Amygdala (tissue), 56 donors: Measurements from ENCODE around the gene IFTAP.
"Not testable (repeated sequence)": the region's sequence is repeated elsewhere in the genome, so short reads cannot be mapped to it uniquely, and the experiment has no call there.

ENCODE experiments used
- DNase-seq, 56 donors: peaks; one replicate each; lab custom pipeline; 2025; lab: John Stamatoyannopoulos, UW

IFTAP gene

DNA sequence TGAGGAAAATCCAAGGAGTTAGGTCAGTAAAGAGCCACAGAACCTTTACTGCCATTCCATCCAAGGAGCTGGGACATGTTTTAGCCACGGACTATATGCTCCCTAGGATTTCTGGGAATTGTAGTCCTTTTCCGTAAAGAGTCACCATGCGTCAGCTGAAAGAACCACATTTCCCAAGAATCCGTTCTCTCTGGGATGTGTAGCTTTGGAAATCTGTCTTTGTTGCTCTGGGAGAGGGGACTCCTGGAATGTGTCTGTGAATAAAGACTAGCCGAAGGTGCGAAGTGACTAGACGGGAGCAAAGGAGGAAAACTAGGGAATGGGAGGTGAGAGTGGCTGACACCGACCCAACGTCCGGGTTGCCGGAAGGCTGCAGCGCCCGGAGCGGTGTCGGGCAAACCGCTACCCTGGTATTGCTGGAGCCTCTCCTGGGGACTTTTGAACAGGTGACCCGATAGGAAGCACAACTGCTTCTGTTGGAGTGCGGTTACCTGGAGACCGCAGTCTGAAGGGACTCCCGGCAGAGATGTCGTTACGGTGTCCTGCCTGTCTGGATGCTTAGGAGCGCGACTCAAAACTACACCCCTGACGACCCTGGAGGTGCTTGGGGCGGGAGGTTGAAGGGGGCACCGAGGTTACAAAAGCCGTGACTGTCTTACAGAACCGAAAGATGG, at the start of gene IFTAP:
IFTAP (plus strand) TSS at position 187 of the 674 bp plus-strand sequence. CDS start 15,602 bp downstream, outside the sequence.
- peak in 55 of 56 donors; percentile 13 to 95 (median 57) for DNase-seq

GRCh38 chr11:36550385-36551115, 43.8 kb upstream of the IFTAP start:
- DNase-seq: no peak

DNA sequence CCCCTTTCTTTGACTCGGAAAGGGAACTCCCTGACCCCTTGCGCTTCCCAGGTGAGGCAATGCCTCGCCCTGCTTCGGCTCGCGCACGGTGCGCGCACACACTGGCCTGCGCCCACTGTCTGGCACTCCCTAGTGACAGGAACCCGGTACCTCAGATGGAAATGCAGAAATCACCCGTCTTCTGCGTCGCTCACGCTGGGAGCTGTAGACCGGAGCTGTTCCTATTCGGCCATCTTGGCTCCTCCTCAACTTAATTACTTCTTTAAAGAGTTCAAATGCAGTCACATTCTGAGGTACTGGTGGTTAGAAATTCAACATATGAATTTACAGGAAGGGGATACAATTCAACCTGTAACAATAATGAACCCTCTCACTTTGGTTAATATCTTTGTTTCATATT, 36.9 kb upstream of the IFTAP start:
- DNase-seq: not testable (repeated sequence)

DNA sequence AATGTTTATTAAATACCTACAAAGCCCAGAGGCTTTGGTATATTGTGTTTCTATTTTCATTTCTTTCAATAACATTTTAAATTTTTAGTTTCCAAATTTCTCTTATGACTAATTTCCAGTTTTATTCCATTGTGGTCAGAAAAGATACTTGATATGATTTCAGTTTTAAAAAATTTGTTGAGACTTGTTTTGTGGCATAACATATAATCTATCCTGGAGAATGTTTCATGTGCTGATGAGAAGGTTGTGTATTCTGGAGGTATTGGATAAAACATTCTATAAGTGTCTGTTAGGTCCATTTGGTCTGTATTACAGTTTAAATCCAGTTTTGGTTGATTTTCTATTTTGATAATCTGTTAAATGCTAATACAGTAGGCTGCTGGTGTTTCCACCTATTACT, 36.3 kb upstream of the IFTAP start:
- no peak for DNase-seq

GRCh38 chr11:36558571-36559413, 35.5 kb upstream of the IFTAP start:
- DNase-seq: no peak

DNA sequence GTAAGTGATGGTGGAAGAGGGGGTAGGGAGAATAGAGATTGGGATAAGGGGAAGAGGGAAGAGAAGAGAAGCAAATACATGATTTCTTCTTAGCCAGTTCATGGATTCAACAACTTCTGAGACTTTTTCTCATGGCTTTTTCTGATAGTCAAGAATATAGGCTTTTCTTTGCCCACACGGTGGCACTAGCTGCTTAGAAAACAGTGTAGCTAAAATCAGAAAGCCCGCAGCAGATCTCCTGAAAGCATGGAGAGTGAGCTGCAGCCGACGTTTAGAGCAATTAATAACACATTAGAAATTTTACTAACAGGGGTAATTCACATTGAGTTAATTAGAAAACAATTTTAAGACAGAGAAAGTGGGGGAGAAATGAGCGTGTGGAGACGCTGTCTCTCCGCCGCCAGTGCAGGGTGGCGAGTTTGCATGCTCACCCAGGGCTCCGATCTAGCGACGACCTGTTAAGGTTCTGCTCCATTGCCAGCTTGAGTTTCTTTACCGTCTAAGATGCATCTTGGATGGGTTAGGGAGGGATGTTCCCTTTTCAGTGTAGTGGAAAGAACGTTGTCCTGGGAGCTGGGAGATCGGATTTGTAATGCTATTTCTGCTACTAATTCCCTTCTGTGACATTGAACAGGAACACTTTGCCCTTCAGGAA, 29.8 kb upstream of the IFTAP start:
- peak in 39 of 56 donors; percentile 3 to 81 (median 23) for DNase-seq

DNA sequence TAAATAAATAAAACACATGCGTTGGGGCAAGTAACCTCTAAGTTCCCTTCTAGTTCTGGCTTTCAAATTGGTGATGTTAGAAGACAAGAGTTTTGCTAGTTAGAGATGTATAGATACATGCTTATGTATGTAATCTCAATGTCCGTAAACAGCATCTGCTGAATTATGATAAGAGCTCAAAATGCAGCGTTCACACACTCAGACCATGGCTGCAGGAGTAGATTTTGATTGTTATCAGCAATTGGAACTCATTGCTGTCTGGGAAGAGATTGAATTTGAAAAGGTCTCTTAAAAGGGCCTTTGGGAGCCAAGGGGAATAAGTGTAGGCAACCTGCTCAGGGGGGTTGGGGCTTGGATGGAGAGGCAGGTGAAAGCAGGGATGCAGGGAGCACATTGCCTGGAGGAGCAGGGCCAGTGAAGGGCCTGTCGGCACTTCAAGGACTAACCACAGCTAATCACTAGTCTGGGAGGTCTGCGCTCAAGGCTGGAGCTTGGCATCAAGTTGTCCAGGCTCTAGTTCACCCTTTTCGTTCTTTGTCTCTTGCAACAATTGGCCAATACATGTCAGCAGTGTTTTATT, 29.2 kb upstream of the IFTAP start:
- no peak for DNase-seq

GRCh38 chr11:36566407-36567053, 27.8 kb upstream of the IFTAP start:
- no peak for DNase-seq

GRCh38 chr11:36567694-36568093, 26.6 kb upstream of the IFTAP start, which contains the start of gene RAG1:
Gene RAG1, plus strand, starts transcription at chr11:36568007. Its CDS starts 5,298 bp downstream, at chr11:36573305.
- no peak for DNase-seq

DNA sequence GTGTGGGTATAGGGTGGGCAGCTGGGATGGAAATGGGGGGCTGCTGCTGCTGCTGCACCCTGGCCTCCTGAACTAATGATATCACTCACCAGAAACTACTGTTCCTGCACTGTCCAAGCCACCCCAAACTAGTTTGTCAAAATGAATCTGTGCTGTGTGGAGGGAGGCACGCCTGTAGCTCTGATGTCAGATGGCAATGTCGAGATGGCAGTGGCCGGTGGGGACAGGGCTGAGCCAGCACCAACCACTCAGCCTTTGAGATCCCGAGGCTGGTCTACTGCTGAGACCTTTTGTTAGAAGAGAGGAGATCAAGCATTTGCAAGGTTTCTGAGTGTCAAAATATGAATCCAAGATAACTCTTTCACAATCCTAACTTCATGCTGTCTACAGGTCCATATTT, 25.2 kb upstream of the IFTAP start:
- no peak for DNase-seq

- no peak for DNase-seq
These were observed 19.8 kb upstream of the IFTAP start for GRCh38 chr11:36574486-36574885.

DNA sequence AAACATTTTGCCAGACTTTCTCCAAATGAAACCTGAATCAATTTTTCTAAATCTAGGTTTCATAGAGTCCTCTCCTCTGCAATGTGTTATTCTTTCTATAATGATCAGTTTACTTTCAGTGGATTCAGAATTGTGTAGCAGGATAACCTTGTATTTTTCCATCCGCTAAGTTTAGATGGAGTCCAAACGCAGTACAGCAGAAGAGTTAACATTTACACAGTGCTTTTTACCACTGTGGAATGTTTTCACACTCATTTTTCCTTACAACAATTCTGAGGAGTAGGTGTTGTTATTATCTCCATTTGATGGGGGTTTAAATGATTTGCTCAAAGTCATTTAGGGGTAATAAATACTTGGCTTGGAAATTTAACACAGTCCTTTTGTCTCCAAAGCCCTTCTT, 16.9 kb upstream of the IFTAP start:
- no peak for DNase-seq

DNA sequence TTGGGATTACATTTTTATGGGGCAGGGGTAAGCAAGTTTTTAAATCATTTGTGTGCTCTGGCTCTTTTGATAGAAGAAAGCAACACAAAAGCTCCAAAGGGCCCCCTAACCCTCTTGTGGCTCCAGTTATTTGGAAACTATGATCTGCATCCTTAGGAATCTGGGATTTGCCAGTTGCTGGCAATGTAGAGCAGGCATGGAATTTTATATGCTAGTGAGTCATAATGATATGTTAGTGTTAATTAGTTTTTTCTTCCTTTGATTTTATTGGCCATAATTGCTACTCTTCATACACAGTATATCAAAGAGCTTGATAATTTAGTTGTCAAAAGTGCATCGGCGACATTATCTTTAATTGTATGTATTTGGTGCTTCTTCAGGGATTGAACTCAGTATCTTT, 16.4 kb upstream of the IFTAP start:
- no peak for DNase-seq

- no peak for DNase-seq
These were observed 15.8 kb upstream of the IFTAP start for GRCh38 chr11:36578458-36578857.

DNA sequence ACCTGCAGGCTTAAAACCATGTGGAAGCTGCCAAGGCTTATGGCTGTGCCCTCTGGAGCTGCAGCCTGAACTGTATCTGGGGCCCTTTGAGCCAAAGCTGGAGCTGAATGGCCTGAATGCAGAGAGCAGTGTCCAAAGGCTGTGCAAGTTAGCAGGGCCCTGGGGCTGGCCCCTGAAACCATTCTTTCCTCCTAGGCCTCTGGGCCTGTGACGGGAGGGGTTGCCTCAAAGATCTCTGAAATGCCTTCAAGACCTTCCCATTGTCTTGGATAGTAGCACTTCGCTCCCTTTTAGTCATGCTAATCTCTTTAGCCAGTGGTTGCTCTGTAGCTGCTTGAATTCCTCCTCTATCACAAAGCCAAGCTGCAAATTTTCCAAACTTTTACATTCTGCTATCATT, 12.8 kb upstream of the IFTAP start:
- DNase-seq: no peak

DNA sequence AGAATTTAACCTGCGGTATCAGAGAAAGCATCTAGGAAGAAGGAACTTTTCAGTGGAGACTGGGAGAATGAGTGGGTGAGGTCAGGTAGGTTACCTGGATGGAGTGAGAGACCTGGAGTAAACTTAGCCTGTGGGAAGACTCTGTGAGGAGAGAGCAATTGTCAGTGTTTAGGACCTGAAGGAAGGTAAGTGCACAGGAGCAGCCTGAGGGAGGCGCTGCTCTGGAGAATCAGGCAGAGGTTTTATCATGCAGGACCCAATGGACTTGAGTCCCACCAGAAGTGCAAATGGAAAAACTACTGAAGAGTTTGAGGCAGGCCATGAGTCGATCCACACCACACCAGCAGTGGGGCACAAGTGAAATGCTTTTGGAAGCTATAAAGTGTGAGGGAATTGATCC, 10.6 kb upstream of the IFTAP start:
- no peak for DNase-seq

GRCh38 chr11:36586543-36586942, 7.8 kb upstream of the IFTAP start:
- DNase-seq: no peak

DNA sequence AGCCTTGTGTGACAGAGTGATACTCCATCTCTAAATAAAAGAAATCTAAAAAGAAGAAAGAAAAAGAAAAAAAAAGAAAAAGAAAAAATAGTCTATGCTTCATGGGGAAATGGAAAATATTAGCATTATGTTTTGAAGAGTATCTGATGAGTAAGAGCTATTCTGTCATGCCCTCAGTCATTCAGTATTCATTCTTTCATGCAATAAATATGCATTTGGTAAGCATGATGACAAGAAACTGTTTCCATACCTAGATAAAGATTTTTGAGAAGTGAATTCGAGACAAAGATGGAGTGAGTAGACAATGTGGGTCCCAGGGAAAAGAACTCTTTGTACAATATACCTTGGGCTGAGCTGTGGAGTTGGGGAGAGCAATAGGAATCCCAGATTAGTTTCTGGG, 6.2 kb upstream of the IFTAP start:
- no peak for DNase-seq

GRCh38 chr11:36590513-36590912, 3.8 kb upstream of the IFTAP start:
- no peak for DNase-seq

DNA sequence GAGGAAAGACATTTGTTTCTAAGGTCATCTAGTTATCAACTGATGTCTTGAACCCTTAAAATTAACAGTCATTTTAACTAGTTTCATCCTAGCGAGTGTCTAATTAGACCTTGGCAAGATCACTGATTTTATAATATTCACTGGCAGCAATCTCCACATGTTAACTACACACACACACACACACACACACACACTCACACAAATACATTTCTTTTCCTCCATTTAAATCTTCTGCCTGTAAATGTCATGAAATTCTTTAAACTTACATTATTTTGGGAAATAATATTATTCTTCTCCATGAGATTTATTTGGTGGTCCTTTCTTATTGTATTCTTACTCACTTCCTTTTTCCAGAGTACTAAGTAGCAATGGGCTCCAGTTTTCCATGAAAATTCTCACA, 2.9 kb upstream of the IFTAP start:
- no peak for DNase-seq
